Activated T-cell treated with anti-CD3 and anti-CD28 coated beads for 48 hours (primary cell): Measurements from ENCODE around the gene CD34.
"Not testable (repeated sequence)": the region's sequence is repeated elsewhere in the genome, so short reads cannot be mapped to it uniquely, and the experiment has no call there.

Source experiments
- DNase-seq: peaks from one replicate; pipeline ENCODE4 v3.0.0-alpha.2; 2020; ENCODE audit warnings: low read depth

Gene CD34

DNA sequence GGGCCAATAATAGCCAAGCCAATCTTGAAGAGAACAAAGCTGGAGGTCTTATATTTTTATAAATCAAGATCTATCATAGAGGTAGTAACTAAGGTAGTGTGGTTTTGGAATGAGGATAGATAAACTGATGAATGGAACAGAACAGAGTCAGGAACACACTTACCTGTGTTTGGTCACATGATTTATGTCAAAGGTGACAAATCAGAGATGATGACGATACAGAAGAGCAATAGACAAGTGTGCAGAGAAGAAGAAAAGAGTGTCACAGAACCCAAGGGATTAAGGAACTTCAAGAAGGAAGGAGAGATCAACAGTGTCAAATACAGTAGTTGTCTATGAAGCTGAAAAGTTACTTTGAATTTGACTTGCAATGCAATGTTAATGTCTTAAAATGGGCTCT, 16.1 kb upstream of the CD34 start:
- DNase-seq = no peak

DNA sequence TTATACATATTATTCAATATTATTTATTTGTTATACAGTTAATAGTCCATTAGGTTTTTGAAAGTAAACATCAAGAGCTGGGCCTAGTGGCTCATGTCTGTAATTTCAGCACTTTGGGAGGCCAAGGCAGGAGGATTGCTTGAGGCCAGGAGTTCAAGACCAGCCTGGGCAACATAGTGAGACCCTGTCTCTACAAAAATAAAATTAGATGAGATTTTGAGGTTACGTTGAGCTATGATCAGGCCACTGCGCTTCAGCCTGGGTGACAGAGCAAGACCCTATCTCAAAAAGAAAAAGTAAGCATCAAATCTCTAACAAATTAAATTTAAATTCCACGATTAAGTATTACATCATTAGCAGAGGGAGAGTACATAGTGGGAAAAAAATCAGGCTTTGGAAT, 15.0 kb upstream of the CD34 start:
- not testable (repeated sequence) for DNase-seq

GRCh38 chr1:207925210-207925609, 14.3 kb upstream of the CD34 start:
- no peak for DNase-seq

DNA sequence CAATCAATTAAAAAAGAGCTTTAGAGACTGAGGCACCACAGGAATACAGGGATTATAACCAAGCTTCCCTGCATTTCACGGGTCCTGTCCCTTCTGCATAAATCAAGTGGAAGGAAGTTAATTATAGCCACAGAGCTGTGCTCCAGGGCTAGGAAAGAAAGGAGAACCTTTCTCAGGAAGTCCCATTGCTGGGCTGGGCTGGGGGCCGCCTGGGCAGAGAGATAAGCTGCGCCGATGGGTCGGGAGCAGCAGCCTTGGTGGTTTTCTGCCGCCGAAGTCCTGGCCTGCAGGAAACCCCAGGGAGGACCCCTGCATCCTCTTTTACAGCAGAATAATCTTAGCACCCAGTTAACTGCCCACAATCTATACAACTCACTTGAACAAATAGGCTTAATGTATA, 12.6 kb upstream of the CD34 start:
- DNase-seq = no peak

GRCh38 chr1:207923121-207923520, 12.2 kb upstream of the CD34 start:
- no peak for DNase-seq

GRCh38 chr1:207922554-207922953, 11.6 kb upstream of the CD34 start:
- no peak for DNase-seq

GRCh38 chr1:207921321-207921720, 10.4 kb upstream of the CD34 start:
- DNase-seq = no peak

DNA sequence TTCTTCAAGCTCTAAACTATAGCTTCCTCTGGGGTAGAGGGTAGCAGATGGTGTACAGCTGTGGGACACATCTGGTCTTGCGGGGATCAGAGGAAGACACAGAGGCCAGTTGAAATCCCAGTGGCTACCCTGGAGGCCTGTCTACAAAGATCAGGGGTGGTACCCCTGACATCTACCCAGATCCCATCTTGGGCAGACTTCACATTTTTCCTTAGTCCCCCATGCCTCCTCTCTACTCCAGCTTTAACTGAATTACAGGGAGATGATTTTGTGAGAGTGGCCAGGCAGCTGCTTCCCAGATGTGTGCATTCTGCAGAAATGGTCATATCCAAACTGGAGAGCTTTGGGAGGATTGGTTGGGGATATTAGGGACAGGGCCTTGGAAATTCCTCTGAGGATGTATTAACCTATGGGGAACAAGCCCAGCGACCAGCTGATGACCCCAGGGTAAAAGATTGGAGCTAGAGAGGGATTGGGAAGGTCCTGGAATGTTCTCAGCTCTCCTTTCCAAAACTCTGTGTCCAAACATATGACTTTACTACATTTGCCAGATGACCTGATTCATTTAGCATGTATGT, 9.6 kb upstream of the CD34 start:
- DNase-seq = no peak

DNA sequence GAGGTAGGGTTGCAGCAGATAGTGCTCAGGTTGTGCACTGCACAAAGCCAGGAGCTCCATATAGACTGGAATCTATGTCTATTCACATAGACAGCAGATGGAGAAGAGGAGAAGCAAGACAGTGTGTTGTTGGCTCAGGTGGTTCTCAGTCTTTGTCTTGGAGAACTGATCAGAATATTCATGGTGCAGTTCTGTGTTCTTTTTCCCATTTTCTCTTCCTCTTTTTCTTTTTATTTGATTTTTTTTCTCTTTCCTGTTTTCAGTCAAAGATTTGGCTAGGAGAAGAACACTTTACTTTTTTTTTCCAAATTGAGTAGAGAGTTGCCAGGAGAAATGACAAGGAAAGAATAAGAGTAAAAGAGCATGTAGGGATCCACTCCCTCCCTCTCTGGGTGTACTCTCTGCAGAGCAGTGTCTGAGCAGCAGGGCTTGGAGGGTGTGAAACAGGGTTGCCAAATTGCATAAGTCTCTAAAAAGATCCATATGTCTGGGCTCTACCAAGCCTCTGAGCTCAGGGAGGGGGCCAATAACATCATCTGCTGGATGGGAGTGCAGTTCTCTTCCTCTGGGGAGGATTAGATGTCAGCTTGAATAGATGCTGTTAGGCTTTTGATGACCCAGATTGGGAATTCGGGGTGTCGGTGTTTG, 8.7 kb upstream of the CD34 start:
- DNase-seq = no peak

- no peak for DNase-seq
Measured at GRCh38 chr1:207918581-207918980, 7.7 kb upstream of the CD34 start.

DNA sequence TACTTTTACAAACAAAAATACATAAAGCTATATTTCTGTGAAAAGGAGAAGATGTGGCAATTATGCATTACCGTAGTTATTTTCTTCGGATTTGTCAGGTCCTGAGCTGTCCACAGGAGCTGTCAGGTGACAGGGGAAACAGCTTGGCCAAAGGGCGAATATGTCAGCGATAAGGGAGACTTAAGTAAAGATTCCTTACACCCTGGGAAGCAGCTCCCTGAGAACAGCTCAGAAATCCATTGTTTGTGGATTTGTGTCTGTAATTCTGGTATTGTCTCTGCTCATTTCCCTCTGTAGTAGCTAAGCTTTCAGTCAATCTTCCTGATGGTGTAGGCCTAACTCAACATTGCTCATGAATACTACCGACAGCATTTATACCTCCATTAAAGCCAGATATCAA, 7.1 kb upstream of the CD34 start:
- DNase-seq = no peak

DNA sequence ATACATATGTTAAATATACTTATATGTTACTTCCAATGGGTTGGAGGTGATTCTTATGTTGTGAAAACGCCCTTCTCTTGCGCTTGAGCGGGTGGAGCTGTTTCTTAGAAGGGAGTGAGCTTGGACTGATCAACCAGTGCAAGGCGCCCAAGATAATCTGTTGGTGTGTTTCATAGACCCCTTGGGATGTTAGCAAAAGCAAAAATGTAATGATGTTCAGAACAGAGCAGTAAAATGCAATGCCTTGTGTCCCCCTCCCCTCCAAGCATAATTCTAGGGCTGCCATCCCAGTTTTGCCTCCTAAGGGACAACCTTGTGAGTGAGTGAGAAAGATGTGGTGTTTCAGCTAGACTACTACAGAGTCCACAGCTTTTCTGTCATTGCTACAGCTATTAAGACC, 6.2 kb upstream of the CD34 start:
- DNase-seq = no peak

DNA sequence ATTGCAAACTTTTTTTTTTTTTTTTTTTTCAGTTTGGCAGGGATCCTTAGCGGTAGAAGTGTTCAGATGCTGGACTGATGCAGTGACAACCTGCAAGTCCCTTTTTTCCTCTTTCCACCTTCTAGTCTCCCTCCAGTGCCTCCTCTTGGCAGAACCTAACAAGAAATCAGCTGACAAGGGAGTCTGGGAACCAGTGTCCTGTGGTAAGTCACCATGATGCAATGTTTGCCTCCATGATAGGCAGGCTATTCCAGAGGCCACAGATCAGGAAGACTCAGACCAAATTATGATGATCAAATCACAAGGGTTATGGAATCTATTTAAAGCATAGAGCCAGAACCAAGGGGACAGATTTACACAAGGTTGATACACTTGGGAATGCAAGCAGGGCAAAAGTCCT, 3.0 kb upstream of the CD34 start:
- no peak for DNase-seq

- no peak for DNase-seq
Measured at GRCh38 chr1:207911856-207912760, 1.2 kb upstream of the CD34 start.

GRCh38 chr1:207909687-207910086, 1.2 kb downstream of the CD34 start:
- DNase-seq = no peak

DNA sequence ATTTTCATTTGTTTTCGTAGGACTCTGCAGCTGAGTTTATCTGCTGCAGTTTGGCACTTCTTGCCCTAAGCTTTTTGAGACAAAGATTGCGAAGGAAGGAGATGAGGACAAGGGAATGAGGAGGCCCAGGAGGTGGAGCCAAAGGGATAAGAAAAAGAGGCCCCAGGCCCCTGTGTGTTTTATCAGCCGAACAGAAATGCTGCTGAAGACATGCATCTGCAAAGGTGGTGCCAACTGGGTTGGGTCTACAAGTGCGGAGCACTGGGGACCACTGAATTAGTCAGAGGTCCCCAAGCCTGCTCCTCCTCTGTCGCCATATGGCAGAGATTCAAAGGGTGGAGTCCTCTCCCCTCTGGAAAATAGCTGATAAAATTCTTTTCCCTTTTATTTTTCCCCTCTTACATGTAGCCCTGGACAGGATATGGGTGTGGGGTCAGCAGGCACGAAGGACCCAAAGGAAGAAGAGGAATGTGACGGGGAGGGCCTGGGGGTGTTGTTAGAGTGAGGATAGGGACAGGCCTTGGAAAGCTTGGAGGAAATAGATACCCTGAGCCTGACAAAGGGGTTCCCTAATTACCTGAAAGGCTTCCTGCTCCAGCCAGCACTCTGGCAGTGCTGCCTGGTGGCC, 2.7 kb downstream of the CD34 start:
- no peak for DNase-seq

DNA sequence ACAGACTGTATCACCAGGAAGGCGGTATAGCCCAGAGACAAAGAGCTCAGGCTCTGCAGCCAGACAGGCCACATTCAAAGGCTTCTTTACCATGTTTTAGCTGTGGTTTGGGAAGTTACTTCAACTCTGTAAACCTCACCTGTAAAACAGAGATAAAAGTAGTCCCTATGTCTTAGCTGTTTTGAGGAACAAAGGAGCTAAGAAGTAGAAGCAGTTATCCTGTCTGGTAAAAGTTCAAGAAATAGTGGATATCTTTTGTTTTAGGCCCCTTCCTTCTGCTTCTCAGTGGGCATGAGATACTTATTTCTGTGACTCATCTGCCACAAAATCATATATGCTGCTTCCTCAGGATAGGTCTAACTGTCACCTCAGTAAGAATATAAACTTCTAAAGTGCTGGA, 6.5 kb downstream of the CD34 start:
- DNase-seq = no peak

- DNase-seq = no peak
Measured at GRCh38 chr1:207903767-207904166, 7.2 kb downstream of the CD34 start.

- no peak for DNase-seq
Measured at GRCh38 chr1:207903053-207903452, 7.9 kb downstream of the CD34 start.

DNA sequence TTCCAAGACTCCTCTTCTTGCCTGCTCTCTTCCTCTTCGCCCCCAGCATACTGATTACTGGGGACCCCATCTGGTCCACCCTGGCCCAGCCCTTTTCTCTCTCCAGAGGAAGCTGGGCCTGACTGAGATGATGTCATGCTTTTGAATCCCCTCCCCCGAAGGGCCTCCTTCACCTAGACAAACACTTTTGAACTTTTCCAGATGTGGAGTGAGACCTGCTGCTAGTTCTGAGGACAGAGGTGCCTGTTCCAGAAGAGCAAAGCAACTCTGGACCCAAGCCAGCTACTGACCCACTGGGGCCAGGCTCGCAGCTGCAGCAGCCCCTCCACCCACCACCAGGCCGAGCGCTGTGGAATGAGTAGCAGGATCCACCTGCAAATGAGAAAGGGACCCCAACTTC, 8.4 kb downstream of the CD34 start:
- no peak for DNase-seq

- no peak for DNase-seq
Measured at GRCh38 chr1:207901041-207901653, 9.8 kb downstream of the CD34 start.

DNA sequence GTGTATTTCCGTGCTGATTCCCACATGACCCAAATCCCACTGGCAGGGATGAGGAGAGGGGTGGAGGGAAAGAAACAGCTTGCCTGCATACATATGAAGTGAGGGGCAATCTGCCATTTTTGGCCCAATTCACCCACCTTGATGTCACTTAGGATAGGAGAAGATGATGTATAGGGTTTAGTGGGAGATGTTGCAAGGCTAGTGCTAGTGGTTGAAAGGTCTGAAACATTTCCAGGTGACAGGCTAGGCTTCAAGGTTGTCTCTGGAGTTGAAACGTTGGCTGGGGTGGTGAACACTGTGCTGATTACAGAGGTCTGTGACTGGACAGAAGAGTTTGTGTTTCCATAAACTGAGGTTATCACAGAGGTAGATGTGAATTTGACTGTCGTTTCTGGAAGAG, 12.1 kb downstream of the CD34 start:
- DNase-seq = no peak
